ENCODE data around the gene SP140.

GRCh38 chr2:230246206-230246605 is 20.7 kb downstream of the SP140 start:
- TF ChIP-seq POLR2A (IDR thresholded peaks at IDR 0.05) (no peak), CTCF (IDR thresholded peaks at IDR 0.05) (no peak)

Measured in sigmoid colon (tissue), 3 donors.